ENCODE results near the gene RASEF. TPM values are rescaled to one million over a fixed set of nuclear protein-coding genes. Genes with fewer than 3 reads are reported as not detected.

Gene RASEF
- total and polyA plus RNA-seq, 2 of the 4 experiments (the other 2 are of a cell fraction): under 0.01 to 0.05 TPM

- Histone ChIP-seq H3K18ac (ENCODE audit: low read depth, low read length) (no peak overlapping the region), H3K9ac (ENCODE audit: low read depth, low read length) (no peak overlapping the region), H2AFZ (replicated peaks; ENCODE audit: low read length, poor library complexity) (no peak overlapping the region), H3K79me1 (ENCODE audit: low read depth in 1 of 2, low read length in 2 of 2) (no peaks in the 10 kb centered on the region), H4K8ac (ENCODE audit: low read depth in 2 of 2, low read length in 2 of 2) (no peak overlapping the region), H2BK5ac (ENCODE audit: low read depth, low read length, poor library complexity, severe bottlenecking) (no peak overlapping the region), H2AK5ac (ENCODE audit: low read depth, low read length) (no peak overlapping the region), H2BK20ac (ENCODE audit: low read depth, low read length) (no peak overlapping the region), H3K27ac (ENCODE audit: insufficient read depth, low read length) (no peak overlapping the region), H3K9me1 (ENCODE audit: insufficient read depth, low read length) (no peaks in the 10 kb centered on the region), H3K36me3 (ENCODE audit: control insufficient read depth, insufficient read depth, low read length) (no peaks in the 10 kb centered on the region), H4K91ac (ENCODE audit: insufficient read depth, low read depth, low read length) (no peak overlapping the region), H2BK120ac (ENCODE audit: low read depth, low read length) (no peak overlapping the region), H2AK9ac (replicated peaks; ENCODE audit: low read depth, low read length, poor library complexity) (no peak overlapping the region), H3K4me3 (ENCODE audit: insufficient read depth, low read depth, low read length) (no peak overlapping the region), H4K20me1 (ENCODE audit: insufficient read depth, low read length) (no peaks in the 10 kb centered on the region; the same call in 1 of the 2 replicates), H3K4me1 (ENCODE audit: control insufficient read depth, insufficient read depth, low read length) (no peaks in the 10 kb centered on the region), H3K27me3 (ENCODE audit: control insufficient read depth, insufficient read depth, low read length) (peaks cover 33% of the 10 kb centered on the region), H4K5ac (ENCODE audit: low read depth, low read length) (no peak overlapping the region), H3K23ac (ENCODE audit: low read depth, low read length) (no peak overlapping the region), H3K4ac (ENCODE audit: low read depth, low read length) (no peak overlapping the region), H3K14ac (replicated peaks; ENCODE audit: low read depth, low read length) (no peak overlapping the region), H2BK15ac (ENCODE audit: low read depth, low read length) (no peak overlapping the region), H3K56ac (ENCODE audit: extremely low read depth, insufficient read depth, low read length) (no peak overlapping the region), H3K4me2 (ENCODE audit: low read depth, low read length) (no peak overlapping the region), H3K9me3 (ENCODE audit: control insufficient read depth, insufficient read depth, low read length) (no peaks in the 10 kb centered on the region)
- WGBS, 2 experiments (ENCODE audit: extremely low coverage in 2 of 2, insufficient read length in 1 of 2): no CpG with 5 or more reads among the region's 3 CpGs
- no TSS peak for BruUV-seq (replicated peaks)
- dilution Hi-C loops (cut with HindIII; ENCODE audit: low sequenced_read_pairs, unreplicated experiment) (no loop called here), intact Hi-C loops (cut with micrococcal nuclease) (no loop called here), in situ Hi-C loops (cut with MboI; ENCODE audit: low sequenced_read_pairs) (no loop called here)
- ChIA-PET POLR2A (ENCODE audit: unreplicated experiment) (no interaction called here), CTCF (no interaction called here)
- TF ChIP-seq RAD21 (IDR thresholded peaks at IDR 0.05; ENCODE audit: low read length) (no peak), FOS (IDR thresholded peaks at IDR 0.05; ENCODE audit: low read depth, low read length) (no peak), BHLHE40 (IDR thresholded peaks at IDR 0.05; ENCODE audit: low read depth, low read length) (no peak), RCOR1 (IDR thresholded peaks at IDR 0.05; ENCODE audit: insufficient replicate concordance, low read length) (no peak), POLR2A (IDR thresholded peaks at IDR 0.05; ENCODE audit: low read depth, low read length) (no peak), CEBPB (IDR thresholded peaks at IDR 0.05; ENCODE audit: low read depth, low read length) (no peak), MXI1 (IDR thresholded peaks at IDR 0.05; ENCODE audit: borderline replicate concordance, low read depth, low read length) (no peak), NFE2L2 (IDR thresholded peaks at IDR 0.05; ENCODE audit: low read depth, low read length) (no peak), MAZ (IDR thresholded peaks at IDR 0.05; ENCODE audit: borderline replicate concordance, low read depth, low read length) (no peak), USF2 (IDR thresholded peaks at IDR 0.05; ENCODE audit: low read depth, low read length) (no peak), SMC3 (IDR thresholded peaks at IDR 0.05; ENCODE audit: low read depth, low read length) (no peak), RFX5 (IDR thresholded peaks at IDR 0.05; ENCODE audit: low read depth, low read length) (no peak), CTCF (conservative IDR thresholded peaks at IDR 0.05; ENCODE audit: low read depth, low read length) (no peak), CHD1 (IDR thresholded peaks at IDR 0.05; ENCODE audit: low read depth, low read length) (no peak), MAFK (IDR thresholded peaks at IDR 0.05; ENCODE audit: low read depth, low read length) (no peak)
- TF ChIP-seq, protein P1, sequence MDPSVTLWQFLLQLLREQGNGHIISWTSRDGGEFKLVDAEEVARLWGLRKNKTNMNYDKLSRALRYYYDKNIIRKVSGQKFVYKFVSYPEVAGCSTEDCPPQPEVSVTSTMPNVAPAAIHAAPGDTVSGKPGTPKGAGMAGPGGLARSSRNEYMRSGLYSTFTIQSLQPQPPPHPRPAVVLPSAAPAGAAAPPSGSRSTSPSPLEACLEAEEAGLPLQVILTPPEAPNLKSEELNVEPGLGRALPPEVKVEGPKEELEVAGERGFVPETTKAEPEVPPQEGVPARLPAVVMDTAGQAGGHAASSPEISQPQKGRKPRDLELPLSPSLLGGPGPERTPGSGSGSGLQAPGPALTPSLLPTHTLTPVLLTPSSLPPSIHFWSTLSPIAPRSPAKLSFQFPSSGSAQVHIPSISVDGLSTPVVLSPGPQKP (IDR thresholded peaks at IDR 0.05; ENCODE audit: borderline replicate concordance, low read depth, low read length): no peak
- no peak for DNase-seq
- ATAC-seq (ENCODE audit: low read depth): no peak
Observed at GRCh38 chr9:83060556-83060955, 2.4 kb downstream of the RASEF start.
